ENCODE measurements around the gene FGD6.

FGD6 gene

DNA sequence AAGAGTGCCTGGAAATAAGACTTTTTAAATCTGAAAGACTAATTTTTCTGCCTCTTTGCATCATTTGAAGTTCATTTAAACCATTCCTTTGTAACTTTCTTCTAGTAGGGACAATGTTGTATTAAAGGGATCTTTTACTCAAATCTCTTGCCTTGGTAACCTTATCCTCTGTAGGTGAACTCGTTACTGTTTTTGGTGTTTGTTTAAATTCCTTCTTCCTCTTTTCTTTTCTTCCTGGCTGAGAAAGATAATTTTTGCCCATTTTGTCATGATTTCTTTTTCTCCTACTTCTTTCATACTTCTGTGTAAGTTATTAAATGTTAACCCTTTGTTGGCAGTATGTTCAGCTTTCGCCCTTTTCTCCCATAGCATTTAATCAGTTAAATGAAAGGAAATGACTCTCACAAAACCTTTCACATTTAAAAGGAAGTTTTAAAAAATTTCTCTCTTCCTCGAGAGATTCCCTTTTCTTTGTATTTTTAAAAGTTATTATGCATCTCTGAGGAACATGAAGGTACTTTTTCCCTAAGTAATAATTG, 10.6 kb upstream of the FGD6 start:
- no peak for TF ChIP-seq CTCF (IDR thresholded peaks at IDR 0.05; ENCODE audit: borderline replicate concordance, control extremely low read depth, extremely low read depth, insufficient read depth, missing control alignments)
- in situ Hi-C loops (cut with MboI; ENCODE audit: low sequenced_read_pairs, unreplicated experiment) = no loop called here
- no peak for DNase-seq (ENCODE audit: low spot score)

DNA sequence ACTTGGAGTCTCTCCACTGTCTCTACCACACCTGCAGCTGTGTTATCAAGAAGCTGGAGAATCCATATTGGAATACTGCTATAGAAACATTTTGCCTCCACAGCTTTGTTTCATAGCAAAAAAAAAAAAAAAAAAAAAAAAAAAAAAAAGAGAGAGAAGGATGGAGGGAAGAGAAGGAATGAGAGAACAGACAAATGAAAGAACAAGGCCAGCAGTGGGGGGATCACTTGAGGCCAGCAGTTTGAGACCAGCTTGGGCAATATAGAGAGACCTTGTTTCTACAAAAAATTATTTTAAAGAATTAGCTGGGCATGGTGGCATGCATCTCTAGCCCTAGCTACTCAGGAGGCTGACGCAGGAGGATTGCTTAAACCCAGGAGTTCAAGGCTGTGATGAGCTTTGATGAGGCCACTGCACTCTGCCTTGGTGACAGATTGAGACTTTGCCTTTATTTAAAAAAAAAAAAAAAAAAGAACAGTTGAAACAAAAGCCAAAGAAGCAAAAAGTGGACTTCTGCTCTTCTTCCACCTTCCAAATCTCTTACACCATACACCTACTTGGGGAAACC, 8.5 kb upstream of the FGD6 start:
- in situ Hi-C loops (cut with MboI; ENCODE audit: low sequenced_read_pairs, unreplicated experiment) = no loop called here
- TF ChIP-seq CTCF (IDR thresholded peaks at IDR 0.05; ENCODE audit: borderline replicate concordance, control extremely low read depth, extremely low read depth, insufficient read depth, missing control alignments) = no peak
- no peak for DNase-seq (ENCODE audit: low spot score)

- no peak for DNase-seq (ENCODE audit: low spot score)
- in situ Hi-C loops (cut with MboI; ENCODE audit: low sequenced_read_pairs, unreplicated experiment) = no loop called here
- TF ChIP-seq CTCF (IDR thresholded peaks at IDR 0.05; ENCODE audit: borderline replicate concordance, control extremely low read depth, extremely low read depth, insufficient read depth, missing control alignments) = no peak
Measured at GRCh38 chr12:95224202-95225170, 7.2 kb upstream of the FGD6 start.

- in situ Hi-C loops (cut with MboI; ENCODE audit: low sequenced_read_pairs, unreplicated experiment) = no loop called here
Measured at GRCh38 chr12:95220726-95221125, 3.5 kb upstream of the FGD6 start.

DNA sequence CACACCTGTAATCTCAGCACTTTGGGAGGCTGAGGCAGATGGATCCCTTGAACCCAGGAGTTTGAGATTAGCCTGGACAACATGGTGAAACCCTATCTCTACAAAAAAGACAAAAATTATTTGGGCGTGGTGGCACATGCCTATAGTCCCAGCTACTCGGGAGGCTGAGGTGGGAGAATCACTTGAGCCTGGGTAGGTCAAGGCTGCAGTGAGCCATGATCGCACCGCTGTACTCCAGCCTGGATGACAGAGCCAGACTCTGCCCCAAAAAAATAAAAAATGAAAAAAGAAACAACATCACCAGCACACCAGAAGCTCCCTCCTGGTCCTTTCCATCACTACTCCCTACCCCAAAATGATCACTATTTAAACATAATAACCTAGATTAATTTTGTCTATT, 2.9 kb upstream of the FGD6 start:
- in situ Hi-C loops (cut with MboI; ENCODE audit: low sequenced_read_pairs, unreplicated experiment) = no loop called here
- TF ChIP-seq CTCF (IDR thresholded peaks at IDR 0.05; ENCODE audit: borderline replicate concordance, control extremely low read depth, extremely low read depth, insufficient read depth, missing control alignments) = no peak

More at GRCh38 chr12:95220726-95221125, 3.5 kb upstream of the FGD6 start:
- DNase-seq (ENCODE audit: low spot score) = no peak
- TF ChIP-seq CTCF (IDR thresholded peaks at IDR 0.05; ENCODE audit: borderline replicate concordance, control extremely low read depth, extremely low read depth, insufficient read depth, missing control alignments) = no peak

DNA sequence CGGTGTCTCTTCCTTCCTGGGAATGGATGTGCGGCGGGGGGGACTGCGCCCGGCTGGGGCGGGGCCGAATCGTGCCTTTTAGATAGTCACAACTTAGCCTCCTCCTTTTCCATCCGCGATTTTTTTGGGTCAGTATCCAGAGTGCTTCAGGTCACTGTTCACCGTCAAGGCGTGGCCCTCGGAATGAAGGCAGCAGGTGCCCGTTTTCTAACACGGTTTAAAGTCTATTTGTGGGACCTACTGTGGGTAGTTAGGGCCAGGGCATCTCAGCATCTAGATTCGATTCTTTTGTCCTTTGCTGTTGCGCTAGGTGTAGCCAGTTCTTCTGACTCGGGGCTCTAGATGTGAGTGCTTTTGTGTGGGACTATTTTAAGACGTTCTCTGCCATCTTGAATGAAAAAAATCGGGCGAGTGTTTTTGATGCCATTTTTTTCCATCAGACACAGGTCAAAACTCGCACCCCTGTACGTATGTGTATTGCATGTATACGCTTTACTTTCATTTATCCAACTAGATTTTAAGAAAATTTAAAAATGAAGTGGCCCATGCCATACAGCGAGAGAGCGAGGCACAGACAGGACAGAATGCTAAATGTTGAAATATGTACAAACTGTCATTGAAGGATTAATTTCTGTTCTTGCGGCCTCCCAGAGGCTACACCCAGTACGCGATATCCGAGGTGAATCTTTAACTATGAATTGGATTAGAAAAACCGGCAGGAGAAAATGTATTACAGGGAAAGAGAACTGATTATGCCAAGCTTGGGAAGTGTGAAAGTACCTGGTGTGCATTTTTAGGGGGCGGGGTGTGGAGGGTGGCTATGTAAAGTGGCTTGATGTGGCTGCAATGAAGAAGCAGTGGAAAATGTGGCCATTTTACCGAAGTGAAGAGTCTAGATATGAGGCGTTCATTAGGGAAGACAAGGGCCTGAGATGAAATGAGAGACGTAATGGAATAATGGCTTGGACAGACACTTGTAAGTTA, 1.2 kb upstream of the FGD6 start:
- DNase-seq (ENCODE audit: low spot score) = peak; percentile 50
- in situ Hi-C loops (cut with MboI; ENCODE audit: low sequenced_read_pairs, unreplicated experiment) = no loop called here
- no peak for TF ChIP-seq CTCF (IDR thresholded peaks at IDR 0.05; ENCODE audit: borderline replicate concordance, control extremely low read depth, extremely low read depth, insufficient read depth, missing control alignments)

More for the DNA sequence above, 2.9 kb upstream of the FGD6 start:
- no peak for DNase-seq (ENCODE audit: low spot score)
